Measurements from ENCODE around the gene DLK2.
"Not testable (repeated sequence)": the region's sequence is repeated elsewhere in the genome, so short reads cannot be mapped to it uniquely, and the experiment has no call there.

DNA sequence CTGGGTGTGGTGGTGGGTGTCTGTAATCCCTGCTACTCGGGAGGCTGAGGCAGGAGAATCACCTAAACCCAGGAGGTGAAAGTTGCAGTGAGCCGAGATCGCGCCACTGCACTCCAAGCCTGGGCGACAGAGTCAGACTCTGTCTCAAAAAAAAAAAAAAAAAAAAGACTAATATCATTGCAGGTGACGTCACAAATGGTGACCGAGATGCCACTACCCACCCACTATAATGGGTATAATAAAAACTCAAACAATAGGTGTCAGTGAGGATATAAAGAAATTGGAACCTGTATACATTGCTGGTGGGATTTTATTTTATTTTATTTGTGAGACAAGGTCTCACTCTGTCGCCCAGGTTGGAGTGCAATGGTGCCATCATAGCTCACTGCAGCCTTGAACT, 40.1 kb downstream of the DLK2 start:
- TF ChIP-seq, protein P1, sequence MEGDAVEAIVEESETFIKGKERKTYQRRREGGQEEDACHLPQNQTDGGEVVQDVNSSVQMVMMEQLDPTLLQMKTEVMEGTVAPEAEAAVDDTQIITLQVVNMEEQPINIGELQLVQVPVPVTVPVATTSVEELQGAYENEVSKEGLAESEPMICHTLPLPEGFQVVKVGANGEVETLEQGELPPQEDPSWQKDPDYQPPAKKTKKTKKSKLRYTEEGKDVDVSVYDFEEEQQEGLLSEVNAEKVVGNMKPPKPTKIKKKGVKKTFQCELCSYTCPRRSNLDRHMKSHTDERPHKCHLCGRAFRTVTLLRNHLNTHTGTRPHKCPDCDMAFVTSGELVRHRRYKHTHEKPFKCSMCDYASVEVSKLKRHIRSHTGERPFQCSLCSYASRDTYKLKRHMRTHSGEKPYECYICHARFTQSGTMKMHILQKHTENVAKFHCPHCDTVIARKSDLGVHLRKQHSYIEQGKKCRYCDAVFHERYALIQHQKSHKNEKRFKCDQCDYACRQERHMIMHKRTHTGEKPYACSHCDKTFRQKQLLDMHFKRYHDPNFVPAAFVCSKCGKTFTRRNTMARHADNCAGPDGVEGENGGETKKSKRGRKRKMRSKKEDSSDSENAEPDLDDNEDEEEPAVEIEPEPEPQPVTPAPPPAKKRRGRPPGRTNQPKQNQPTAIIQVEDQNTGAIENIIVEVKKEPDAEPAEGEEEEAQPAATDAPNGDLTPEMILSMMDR (IDR thresholded peaks at IDR 0.05; ENCODE audit: low read length): not testable (repeated sequence)
- not testable (repeated sequence) for TF ChIP-seq EZH2 (optimal IDR thresholded peaks at IDR 0.05; ENCODE audit: low read depth, low read length)
